IPS-18c (cell line): Measurements from ENCODE around the gene NAGK.
A peak's percentile ranks its signal among the peaks of the same experiment; 100 is the strongest.
"Not testable (repeated sequence)": the region's sequence is repeated elsewhere in the genome, so short reads cannot be mapped to it uniquely, and the experiment has no call there.

ENCODE experiments used
- H3K4me3 ChIP-seq: 2 replicates; pipeline ENCODE4 v1.7.0; 2013; ENCODE audit warnings: low read depth, mild to moderate bottlenecking, low read length, moderate library complexity; ENCODE audit not compliant: insufficient read depth
- H3K9me3 ChIP-seq: one replicate; pipeline ENCODE4 v1.6.1; 2013; ENCODE audit warnings: mild to moderate bottlenecking, low read length, moderate library complexity; ENCODE audit not compliant: control insufficient read depth, insufficient read depth

NAGK gene

GRCh38 chr2:71068218-71069035 lies at the start of gene NAGK:
TSS of gene NAGK (plus strand) at chr2:71068648. CDS start at chr2:71068684, 36 bp downstream.
- H3K4me3 ChIP-seq = peak within 1 kb of the TSS; percentile 78
- H3K9me3 ChIP-seq = peaks cover 3% of the 10 kb centered on the region

GRCh38 chr2:71019989-71020388 lies 48.5 kb upstream of the NAGK start:
- H3K4me3 ChIP-seq, H3K9me3 ChIP-seq: not testable (repeated sequence)

DNA sequence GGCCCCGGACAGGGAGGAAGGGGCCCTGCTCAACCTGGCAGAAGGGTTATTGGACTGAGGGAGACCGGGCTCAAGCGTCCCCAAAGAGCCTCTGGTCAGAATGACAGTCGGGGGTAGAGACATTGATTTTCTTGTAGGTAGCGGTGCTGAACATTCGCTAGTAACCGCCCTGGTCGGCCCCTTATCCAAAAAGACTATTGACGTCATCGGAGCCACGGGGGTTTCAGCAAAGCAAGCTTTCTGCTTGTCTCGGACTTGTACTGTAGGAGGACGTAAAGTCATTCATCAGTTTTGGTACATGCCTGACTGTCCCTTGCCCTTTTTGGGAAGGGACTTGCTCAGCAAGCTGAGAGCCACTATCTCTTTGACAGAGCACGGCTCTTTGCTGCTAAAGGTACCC lies 47.1 kb upstream of the NAGK start:
- not testable (repeated sequence) for H3K9me3 ChIP-seq, H3K4me3 ChIP-seq

- not testable (repeated sequence) for H3K9me3 ChIP-seq, H3K4me3 ChIP-seq
Measured at GRCh38 chr2:71023553-71024243, 44.8 kb upstream of the NAGK start.

DNA sequence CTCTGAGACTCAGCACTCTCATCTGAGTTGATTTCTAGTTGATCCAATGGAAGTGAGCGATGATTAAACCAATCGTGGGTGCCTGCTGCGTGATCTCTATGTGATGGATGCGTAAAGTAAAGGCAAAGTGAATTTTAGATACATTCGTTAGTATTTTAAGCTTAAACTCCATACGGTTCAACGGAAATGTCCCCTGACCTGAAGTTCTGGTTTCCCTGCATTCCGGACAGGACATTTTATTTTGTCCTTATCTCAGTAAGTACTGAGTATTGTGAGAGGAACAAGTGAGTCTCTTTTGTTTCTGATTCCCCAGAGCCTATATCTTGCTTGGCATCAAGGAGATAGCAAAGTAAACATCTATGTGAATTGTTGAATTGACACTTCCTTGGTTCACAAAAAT lies 32.2 kb upstream of the NAGK start:
- not testable (repeated sequence) for H3K9me3 ChIP-seq

GRCh38 chr2:71042287-71042686 lies 26.2 kb upstream of the NAGK start:
- Histone ChIP-seq H3K4me3 (no peak overlapping the region), H3K9me3 (no peaks in the 10 kb centered on the region)

More for the DNA sequence above, 32.2 kb upstream of the NAGK start:
- not testable (repeated sequence) for H3K4me3 ChIP-seq

- H3K9me3 ChIP-seq = no peaks in the 10 kb centered on the region
- no peak overlapping the region for H3K4me3 ChIP-seq
Measured at GRCh38 chr2:71043531-71044407, 24.7 kb upstream of the NAGK start.

- Histone ChIP-seq H3K9me3 (no peaks in the 10 kb centered on the region), H3K4me3 (no peak overlapping the region)
Measured at GRCh38 chr2:71045151-71045550, 23.3 kb upstream of the NAGK start.

DNA sequence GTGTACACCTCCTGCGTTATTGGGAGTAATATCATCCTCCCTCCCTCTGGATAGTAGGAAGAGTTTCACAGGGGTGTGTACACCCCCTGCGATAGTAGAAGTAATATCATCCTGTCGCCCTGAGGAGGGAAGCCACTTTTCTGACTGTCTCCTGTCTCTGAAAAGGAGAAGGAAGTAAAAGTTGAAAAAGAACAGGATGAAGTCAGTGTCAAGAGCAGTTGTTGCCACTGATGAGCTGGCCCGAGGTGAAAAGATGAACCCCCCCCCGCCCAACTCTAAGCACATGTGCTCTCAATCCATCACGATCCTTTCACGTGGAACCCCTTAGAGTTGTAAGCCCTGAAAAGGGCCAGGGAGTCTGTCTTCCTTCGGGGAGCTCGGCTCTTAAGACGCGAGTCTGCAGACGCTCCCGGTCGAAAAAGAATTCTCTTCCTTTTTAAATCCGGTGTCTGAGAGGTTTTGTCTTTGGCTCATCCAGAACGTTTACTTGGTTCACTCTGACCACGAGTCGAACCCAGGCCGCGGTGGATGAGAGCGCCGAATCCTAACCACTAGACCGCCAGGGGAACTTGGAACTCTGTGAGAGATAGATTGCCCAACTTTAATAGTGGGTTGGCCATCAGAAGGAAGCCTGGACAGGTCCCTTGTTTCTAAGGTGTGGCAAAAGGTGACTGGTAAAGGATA lies 22.4 kb upstream of the NAGK start:
- Histone ChIP-seq H3K9me3 (no peaks in the 10 kb centered on the region), H3K4me3 (no peak overlapping the region)

DNA sequence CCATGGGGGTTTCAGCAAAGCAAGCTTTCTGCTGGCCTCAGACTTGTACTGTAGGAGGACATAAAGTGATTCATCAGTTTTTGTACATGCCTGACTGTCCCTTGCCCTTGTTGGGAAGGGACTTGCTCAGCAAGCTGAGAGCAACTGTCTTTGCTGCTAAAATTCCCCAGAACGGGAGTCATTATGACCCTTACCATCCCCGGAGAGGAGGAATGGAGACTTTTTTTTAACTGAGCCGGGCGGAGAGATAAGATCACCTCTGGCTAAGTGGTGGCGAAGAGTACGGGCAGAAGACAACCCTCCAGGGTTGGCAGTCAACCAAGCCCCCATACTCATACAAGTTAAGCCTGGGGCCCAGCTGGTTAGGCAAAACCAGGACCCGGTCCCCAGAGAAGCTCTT lies 20.4 kb upstream of the NAGK start:
- Histone ChIP-seq H3K4me3 (no peak overlapping the region), H3K9me3 (no peaks in the 10 kb centered on the region)

- not testable (repeated sequence) for H3K9me3 ChIP-seq, H3K4me3 ChIP-seq
Measured at GRCh38 chr2:71049704-71050360, 18.6 kb upstream of the NAGK start.

GRCh38 chr2:71055206-71055740 lies 13.2 kb upstream of the NAGK start:
- not testable (repeated sequence) for H3K4me3 ChIP-seq, H3K9me3 ChIP-seq

DNA sequence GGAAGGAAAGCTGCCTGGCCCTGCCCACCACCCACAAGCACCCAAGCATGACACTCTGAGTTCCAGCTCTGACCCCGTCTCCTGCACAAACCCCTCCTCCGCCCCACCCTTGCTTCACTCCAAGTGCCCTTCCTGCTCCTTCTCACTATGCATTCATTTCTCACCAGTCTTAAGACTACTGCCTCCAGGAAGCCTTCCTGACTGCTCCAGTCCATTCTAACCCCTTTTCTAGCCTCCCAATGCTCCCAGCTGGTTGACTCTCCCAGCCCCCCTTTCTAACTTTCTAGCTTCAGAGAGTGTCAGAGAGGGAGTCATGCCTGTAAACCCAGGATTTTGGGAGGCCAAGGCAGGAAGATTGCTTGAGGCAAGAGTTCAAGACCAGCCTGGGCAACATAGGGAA lies 8.2 kb upstream of the NAGK start:
- H3K4me3 ChIP-seq = no peak overlapping the region
- no peaks in the 10 kb centered on the region for H3K9me3 ChIP-seq

DNA sequence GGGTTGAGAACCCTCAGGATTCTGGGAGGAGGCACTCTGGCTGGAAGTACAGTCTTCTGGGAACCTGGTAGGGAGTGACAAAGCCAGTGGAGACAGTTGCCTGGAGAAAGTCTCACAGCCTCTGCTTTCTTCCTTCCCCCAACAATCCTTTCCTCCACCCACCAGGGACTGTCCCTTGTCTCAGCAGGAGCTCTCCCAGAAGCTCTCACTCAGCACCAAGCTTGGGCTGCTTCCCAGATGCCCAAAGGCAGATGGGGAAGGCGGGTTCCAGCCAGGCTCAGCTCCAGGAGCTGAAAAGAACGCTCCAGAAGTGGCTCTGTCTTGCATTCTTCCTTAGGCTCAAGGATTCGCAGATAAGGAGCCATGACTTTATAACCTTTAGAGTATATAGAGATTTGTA lies 7.6 kb upstream of the NAGK start:
- Histone ChIP-seq H3K9me3 (no peaks in the 10 kb centered on the region), H3K4me3 (no peak overlapping the region)

DNA sequence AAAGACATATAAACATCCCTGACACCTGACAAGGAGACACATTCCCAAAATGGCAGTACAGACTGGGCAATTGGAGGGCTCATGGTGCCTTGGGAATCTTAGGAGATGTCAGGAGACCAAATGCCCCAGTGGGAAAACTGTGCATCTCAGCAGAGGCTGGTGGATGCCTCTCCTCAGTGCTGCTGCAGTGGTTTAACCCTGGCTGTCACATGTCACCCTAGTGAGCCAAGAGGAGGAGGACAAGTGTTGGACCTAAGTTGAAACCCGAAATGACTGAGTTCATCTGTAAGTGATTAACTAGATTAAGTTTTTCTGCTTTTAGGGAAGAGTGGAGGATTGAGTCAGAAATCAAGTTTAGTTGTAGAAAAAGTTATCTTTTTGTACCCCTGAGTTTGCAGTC lies 5.2 kb upstream of the NAGK start:
- Histone ChIP-seq H3K4me3 (no peak overlapping the region), H3K9me3 (peaks cover 3% of the 10 kb centered on the region)

- Histone ChIP-seq H3K9me3 (peaks cover 3% of the 10 kb centered on the region), H3K4me3 (no peak overlapping the region)
Measured at GRCh38 chr2:71064110-71064611, 4.3 kb upstream of the NAGK start.
